ENCODE data around the gene DGKB.

Gene DGKB

GRCh38 chr7:14582010-14582409 lies 320.5 kb downstream of the DGKB start:
- no peak overlapping the region for H3K27ac ChIP-seq (ENCODE audit: low read depth, low read length)
- no peaks in the 10 kb centered on the region for H3K27me3 ChIP-seq (ENCODE audit: control insufficient read depth, insufficient read depth, low read length)
- no peaks in the 10 kb centered on the region for H3K4me1 ChIP-seq (ENCODE audit: control insufficient read depth, insufficient read depth, low read length)
- no peaks in the 10 kb centered on the region for H3K36me3 ChIP-seq (ENCODE audit: control insufficient read depth, insufficient read depth, low read length)
- H3K9ac ChIP-seq (ENCODE audit: low read length), result no peak overlapping the region
- no peak overlapping the region for H3K4me3 ChIP-seq (ENCODE audit: low read length)

- H3K9ac ChIP-seq (ENCODE audit: low read length), result no peak overlapping the region
- no peaks in the 10 kb centered on the region for H3K27me3 ChIP-seq (ENCODE audit: control insufficient read depth, insufficient read depth, low read length)
- no peak overlapping the region for H3K27ac ChIP-seq (ENCODE audit: low read depth, low read length)
- no peaks in the 10 kb centered on the region for H3K4me1 ChIP-seq (ENCODE audit: control insufficient read depth, insufficient read depth, low read length)
- no peak overlapping the region for H3K4me3 ChIP-seq (ENCODE audit: low read length)
- H3K36me3 ChIP-seq (ENCODE audit: control insufficient read depth, insufficient read depth, low read length), result no peaks in the 10 kb centered on the region
Observed at GRCh38 chr7:14579971-14580370, 322.6 kb downstream of the DGKB start.

GRCh38 chr7:14576578-14576977 lies 326.0 kb downstream of the DGKB start:
- no peaks in the 10 kb centered on the region for H3K4me1 ChIP-seq (ENCODE audit: control insufficient read depth, insufficient read depth, low read length)
- H3K4me3 ChIP-seq (ENCODE audit: low read length), result no peak overlapping the region
- no peak overlapping the region for H3K27ac ChIP-seq (ENCODE audit: low read depth, low read length)
- H3K9ac ChIP-seq (ENCODE audit: low read length), result no peak overlapping the region
- no peaks in the 10 kb centered on the region for H3K27me3 ChIP-seq (ENCODE audit: control insufficient read depth, insufficient read depth, low read length)
- H3K36me3 ChIP-seq (ENCODE audit: control insufficient read depth, insufficient read depth, low read length), result no peaks in the 10 kb centered on the region

GRCh38 chr7:14570750-14571607 lies 331.6 kb downstream of the DGKB start:
- Histone ChIP-seq H3K9ac (ENCODE audit: low read length) (no peak overlapping the region), H3K27me3 (ENCODE audit: control insufficient read depth, insufficient read depth, low read length) (no peaks in the 10 kb centered on the region), H3K36me3 (ENCODE audit: control insufficient read depth, insufficient read depth, low read length) (no peaks in the 10 kb centered on the region), H3K4me3 (ENCODE audit: low read length) (no peak overlapping the region), H3K27ac (ENCODE audit: low read depth, low read length) (no peak overlapping the region), H3K4me1 (ENCODE audit: control insufficient read depth, insufficient read depth, low read length) (no peaks in the 10 kb centered on the region)

- Histone ChIP-seq H3K4me3 (ENCODE audit: low read length) (no peak overlapping the region), H3K4me1 (ENCODE audit: control insufficient read depth, insufficient read depth, low read length) (no peaks in the 10 kb centered on the region), H3K36me3 (ENCODE audit: control insufficient read depth, insufficient read depth, low read length) (no peaks in the 10 kb centered on the region), H3K27ac (ENCODE audit: low read depth, low read length) (no peak overlapping the region), H3K9ac (ENCODE audit: low read length) (no peak overlapping the region), H3K27me3 (ENCODE audit: control insufficient read depth, insufficient read depth, low read length) (no peaks in the 10 kb centered on the region)
Observed at GRCh38 chr7:14552060-14552459, 350.5 kb downstream of the DGKB start.

- Histone ChIP-seq H3K4me3 (ENCODE audit: low read length) (no peak overlapping the region), H3K4me1 (ENCODE audit: control insufficient read depth, insufficient read depth, low read length) (no peaks in the 10 kb centered on the region), H3K36me3 (ENCODE audit: control insufficient read depth, insufficient read depth, low read length) (no peaks in the 10 kb centered on the region), H3K27me3 (ENCODE audit: control insufficient read depth, insufficient read depth, low read length) (no peaks in the 10 kb centered on the region), H3K9ac (ENCODE audit: low read length) (no peak overlapping the region), H3K27ac (ENCODE audit: low read depth, low read length) (no peak overlapping the region)
Observed at GRCh38 chr7:14551310-14551709, 351.2 kb downstream of the DGKB start.

GRCh38 chr7:14542624-14543023 lies 359.9 kb downstream of the DGKB start:
- no peak overlapping the region for H3K27ac ChIP-seq (ENCODE audit: low read depth, low read length)
- H3K36me3 ChIP-seq (ENCODE audit: control insufficient read depth, insufficient read depth, low read length), result no peaks in the 10 kb centered on the region
- H3K4me1 ChIP-seq (ENCODE audit: control insufficient read depth, insufficient read depth, low read length), result no peaks in the 10 kb centered on the region
- no peak overlapping the region for H3K9ac ChIP-seq (ENCODE audit: low read length)
- H3K4me3 ChIP-seq (ENCODE audit: low read length), result no peak overlapping the region
- no peaks in the 10 kb centered on the region for H3K27me3 ChIP-seq (ENCODE audit: control insufficient read depth, insufficient read depth, low read length)

- Histone ChIP-seq H3K4me1 (ENCODE audit: control insufficient read depth, insufficient read depth, low read length) (no peaks in the 10 kb centered on the region), H3K4me3 (ENCODE audit: low read length) (no peak overlapping the region), H3K27me3 (ENCODE audit: control insufficient read depth, insufficient read depth, low read length) (no peaks in the 10 kb centered on the region), H3K9ac (ENCODE audit: low read length) (no peak overlapping the region), H3K27ac (ENCODE audit: low read depth, low read length) (no peak overlapping the region), H3K36me3 (ENCODE audit: control insufficient read depth, insufficient read depth, low read length) (no peaks in the 10 kb centered on the region)
Observed at GRCh38 chr7:14521183-14521582, 381.4 kb downstream of the DGKB start.

GRCh38 chr7:14510268-14510667 lies 392.3 kb downstream of the DGKB start:
- Histone ChIP-seq H3K9ac (ENCODE audit: low read length) (no peak overlapping the region), H3K4me1 (ENCODE audit: control insufficient read depth, insufficient read depth, low read length) (no peaks in the 10 kb centered on the region), H3K4me3 (ENCODE audit: low read length) (no peak overlapping the region), H3K27ac (ENCODE audit: low read depth, low read length) (no peak overlapping the region), H3K36me3 (ENCODE audit: control insufficient read depth, insufficient read depth, low read length) (no peaks in the 10 kb centered on the region), H3K27me3 (ENCODE audit: control insufficient read depth, insufficient read depth, low read length) (no peaks in the 10 kb centered on the region)

GRCh38 chr7:14507617-14508016 lies 394.9 kb downstream of the DGKB start:
- no peak overlapping the region for H3K4me3 ChIP-seq (ENCODE audit: low read length)
- H3K4me1 ChIP-seq (ENCODE audit: control insufficient read depth, insufficient read depth, low read length), result no peaks in the 10 kb centered on the region
- H3K36me3 ChIP-seq (ENCODE audit: control insufficient read depth, insufficient read depth, low read length), result no peaks in the 10 kb centered on the region
- no peaks in the 10 kb centered on the region for H3K27me3 ChIP-seq (ENCODE audit: control insufficient read depth, insufficient read depth, low read length)
- H3K9ac ChIP-seq (ENCODE audit: low read length), result no peak overlapping the region
- no peak overlapping the region for H3K27ac ChIP-seq (ENCODE audit: low read depth, low read length)

- Histone ChIP-seq H3K36me3 (ENCODE audit: control insufficient read depth, insufficient read depth, low read length) (no peaks in the 10 kb centered on the region), H3K27me3 (ENCODE audit: control insufficient read depth, insufficient read depth, low read length) (no peaks in the 10 kb centered on the region), H3K9ac (ENCODE audit: low read length) (no peak overlapping the region), H3K4me1 (ENCODE audit: control insufficient read depth, insufficient read depth, low read length) (no peaks in the 10 kb centered on the region), H3K27ac (ENCODE audit: low read depth, low read length) (no peak overlapping the region), H3K4me3 (ENCODE audit: low read length) (no peak overlapping the region)
Observed at GRCh38 chr7:14505906-14506305, 396.6 kb downstream of the DGKB start.

- H3K4me1 ChIP-seq (ENCODE audit: control insufficient read depth, insufficient read depth, low read length), result no peaks in the 10 kb centered on the region
- no peak overlapping the region for H3K27ac ChIP-seq (ENCODE audit: low read depth, low read length)
- H3K27me3 ChIP-seq (ENCODE audit: control insufficient read depth, insufficient read depth, low read length), result no peaks in the 10 kb centered on the region
- no peaks in the 10 kb centered on the region for H3K36me3 ChIP-seq (ENCODE audit: control insufficient read depth, insufficient read depth, low read length)
- no peak overlapping the region for H3K9ac ChIP-seq (ENCODE audit: low read length)
- no peak overlapping the region for H3K4me3 ChIP-seq (ENCODE audit: low read length)
Observed at GRCh38 chr7:14504134-14504533, 398.4 kb downstream of the DGKB start.

- Histone ChIP-seq H3K4me1 (ENCODE audit: control insufficient read depth, insufficient read depth, low read length) (no peaks in the 10 kb centered on the region), H3K36me3 (ENCODE audit: control insufficient read depth, insufficient read depth, low read length) (no peaks in the 10 kb centered on the region), H3K4me3 (ENCODE audit: low read length) (no peak overlapping the region), H3K27me3 (ENCODE audit: control insufficient read depth, insufficient read depth, low read length) (no peaks in the 10 kb centered on the region), H3K9ac (ENCODE audit: low read length) (no peak overlapping the region), H3K27ac (ENCODE audit: low read depth, low read length) (no peak overlapping the region)
Observed at GRCh38 chr7:14503623-14504022, 398.9 kb downstream of the DGKB start.

Data from rectal smooth muscle tissue (tissue), 1 donor.